SJSA1 (cell line): ENCODE results near the gene AKAP12. TPM values are rescaled to one million over a fixed set of nuclear protein-coding genes. Genes with fewer than 3 reads are reported as not detected.

Source experiments
- DNase-seq, 2 experiments: peaks; one replicate each; pipeline ENCODE4 v3.0.0-alpha.2; 2015 to 2020; ENCODE audit warnings: low spot score in 2 of 2, low read depth in 1 of 2
- H3K27ac ChIP-seq: fragments of 250-450 bp; sonication (Bioruptor Pico); 2 replicates; pipeline ENCODE4 v1.5.1; 2020; ENCODE audit warnings: mild to moderate bottlenecking, moderate library complexity
- H3K27me3 ChIP-seq: fragments of 250-450 bp; sonication (Bioruptor Pico); replicated peaks from 2 replicates; pipeline ENCODE4 v1.5.1; 2020; ENCODE audit warnings: mild to moderate bottlenecking, moderate library complexity
- H3K36me3 ChIP-seq: fragments of 250-450 bp; sonication (Bioruptor Pico); 2 replicates; pipeline ENCODE4 v1.5.1; 2020; ENCODE audit warnings: mild to moderate bottlenecking
- H3K4me1 ChIP-seq: fragments of 250-450 bp; sonication (Bioruptor Pico); replicated peaks from 2 replicates; pipeline ENCODE4 v1.6.1; 2021; ENCODE audit warnings: mild to moderate bottlenecking
- H3K4me3 ChIP-seq: fragments of 250-450 bp; sonication (Bioruptor Pico); 2 replicates; pipeline ENCODE4 v1.5.1; 2020; ENCODE audit warnings: mild to moderate bottlenecking
- H3K9me3 ChIP-seq: fragments of 250-450 bp; sonication (Bioruptor Pico); replicated peaks from 2 replicates; pipeline ENCODE4 v1.5.1; 2020; ENCODE audit warnings: mild to moderate bottlenecking
- total RNA-seq: library from RNA; depleted of rRNA; stranded (reverse); fragments of >200 nt; shearing (Covaris generic); gene quantifications from 2 replicates; pipeline ENCODE4 v1.2.3, GENCODE V29; 2014

AKAP12 gene
- total RNA-seq, 1 experiment from 2014 or later = 5.9 TPM

- no peak for DNase-seq
- H3K4me3 ChIP-seq = no peak overlapping the region
- no peak overlapping the region for H3K27ac ChIP-seq
- no peaks in the 10 kb centered on the region for H3K36me3 ChIP-seq
- no peaks in the 10 kb centered on the region for H3K4me1 ChIP-seq
- H3K27me3 ChIP-seq = no peaks in the 10 kb centered on the region
- H3K9me3 ChIP-seq = no peaks in the 10 kb centered on the region
These were observed 8.5 kb downstream of the AKAP12 start for GRCh38 chr6:151248295-151248694.

DNA sequence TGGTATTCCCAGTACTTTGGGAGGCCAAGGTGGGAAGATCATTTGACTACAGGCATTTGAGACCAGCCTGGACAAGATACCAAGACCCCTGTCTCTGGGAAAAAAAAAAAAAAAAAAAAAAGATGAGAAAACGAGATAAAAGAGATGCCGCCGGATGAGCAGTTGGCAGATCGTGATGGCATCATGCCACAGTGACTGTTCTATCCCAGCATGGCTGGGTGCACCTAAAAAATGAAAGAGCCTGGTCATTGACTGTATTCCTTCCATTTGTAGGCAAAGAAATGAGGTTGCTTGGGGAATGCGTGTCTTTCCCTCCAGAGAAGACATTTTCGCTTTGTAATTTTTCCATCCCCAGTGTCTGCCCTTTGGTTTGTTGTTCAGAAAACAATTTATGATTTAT is 12.9 kb downstream of the AKAP12 start:
- Histone ChIP-seq H3K27me3 (no peaks in the 10 kb centered on the region), H3K27ac (no peak overlapping the region), H3K4me1 (peaks cover 20% of the 10 kb centered on the region), H3K36me3 (no peaks in the 10 kb centered on the region), H3K9me3 (no peaks in the 10 kb centered on the region), H3K4me3 (no peak overlapping the region)
- no peak for DNase-seq

- Histone ChIP-seq H3K36me3 (no peaks in the 10 kb centered on the region), H3K27me3 (no peaks in the 10 kb centered on the region), H3K27ac (peak overlapping the region; percentile 67), H3K4me1 (peaks cover 26% of the 10 kb centered on the region), H3K9me3 (no peaks in the 10 kb centered on the region), H3K4me3 (no peak overlapping the region)
- DNase-seq = peak; percentile 54 to 80
These were observed 14.8 kb downstream of the AKAP12 start for GRCh38 chr6:151254451-151255081.

- Histone ChIP-seq H3K9me3 (no peaks in the 10 kb centered on the region), H3K4me3 (no peak overlapping the region), H3K36me3 (no peaks in the 10 kb centered on the region), H3K27ac (no peak overlapping the region), H3K27me3 (no peaks in the 10 kb centered on the region), H3K4me1 (peaks cover 26% of the 10 kb centered on the region)
- no peak for DNase-seq
These were observed 16.0 kb downstream of the AKAP12 start for GRCh38 chr6:151255811-151256210.

- Histone ChIP-seq H3K4me3 (no peak overlapping the region), H3K4me1 (peaks cover 39% of the 10 kb centered on the region), H3K36me3 (no peaks in the 10 kb centered on the region), H3K27me3 (no peaks in the 10 kb centered on the region), H3K27ac (no peak overlapping the region), H3K9me3 (no peaks in the 10 kb centered on the region)
- DNase-seq = no peak
These were observed 18.2 kb downstream of the AKAP12 start for GRCh38 chr6:151257985-151258445.

DNA sequence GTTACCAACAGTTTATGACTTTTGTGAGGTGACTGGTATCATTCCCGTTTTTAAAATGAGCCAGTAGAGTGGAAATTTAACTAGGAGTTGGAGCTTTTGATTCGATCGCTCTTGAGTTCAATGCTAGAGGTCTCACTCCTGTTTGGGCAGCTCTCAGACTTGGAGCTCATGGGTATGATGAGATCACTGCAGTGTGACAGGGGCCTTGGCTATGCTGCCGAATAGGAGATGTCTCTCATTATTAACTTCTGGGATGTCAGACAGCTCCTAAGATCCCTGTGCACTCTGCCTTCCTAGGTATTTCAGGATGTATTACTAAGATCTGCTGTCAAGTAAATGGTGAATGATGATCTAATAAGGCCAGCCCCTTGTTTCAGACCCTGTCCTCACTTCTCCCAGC is 20.4 kb downstream of the AKAP12 start:
- Histone ChIP-seq H3K36me3 (no peaks in the 10 kb centered on the region), H3K9me3 (no peaks in the 10 kb centered on the region), H3K4me1 (peaks cover 28% of the 10 kb centered on the region), H3K27ac (no peak overlapping the region), H3K27me3 (no peaks in the 10 kb centered on the region), H3K4me3 (no peak overlapping the region)
- DNase-seq = no peak

DNA sequence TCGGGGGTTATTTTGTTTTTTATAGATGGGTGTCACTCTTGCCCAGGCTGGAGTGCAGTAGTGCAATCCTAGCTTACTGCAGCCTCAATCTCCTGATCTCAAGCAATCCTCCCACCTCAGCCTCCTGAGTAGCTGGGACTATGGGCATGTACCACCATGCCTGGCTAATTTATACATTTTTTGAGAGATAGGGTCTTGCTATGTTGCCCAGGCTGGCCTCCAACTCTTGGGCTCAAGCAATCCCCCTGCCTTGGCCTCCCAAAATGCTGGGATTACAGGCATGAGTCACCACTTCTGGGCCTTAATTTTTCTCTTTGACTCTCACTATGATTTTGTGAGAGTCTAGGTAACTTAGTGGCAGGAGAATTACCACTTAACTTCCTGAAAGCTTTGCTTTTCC is 23.3 kb downstream of the AKAP12 start:
- peaks cover 18% of the 10 kb centered on the region for H3K4me1 ChIP-seq
- H3K9me3 ChIP-seq = no peaks in the 10 kb centered on the region
- 0 out of 2 replicates have a peak, but pooled peaks cover 3% of the 10 kb centered on the region for H3K27me3 ChIP-seq
- no peak overlapping the region for H3K4me3 ChIP-seq
- H3K27ac ChIP-seq = no peak overlapping the region
- no peak for DNase-seq
- H3K36me3 ChIP-seq = no peaks in the 10 kb centered on the region

DNA sequence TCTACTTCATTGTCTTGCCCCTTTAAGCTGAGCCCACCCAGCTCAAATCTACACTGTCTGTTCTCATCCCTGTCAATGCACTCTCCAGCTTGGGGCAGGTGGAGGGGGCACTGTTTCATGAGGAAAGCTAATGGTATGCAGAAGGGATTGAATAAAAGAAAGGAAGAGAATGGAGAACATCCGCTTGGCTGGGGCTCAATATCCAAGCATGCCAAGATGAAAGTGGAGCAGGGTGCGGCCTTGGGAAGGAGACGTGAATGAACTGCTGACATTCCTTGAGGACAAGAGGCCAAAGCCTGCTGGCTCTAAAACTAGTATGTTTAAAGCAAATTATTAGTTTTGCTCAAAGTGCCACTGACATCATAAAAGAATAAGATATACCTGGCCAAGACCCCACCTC is 24.2 kb downstream of the AKAP12 start:
- H3K27me3 ChIP-seq = 0 out of 2 replicates have a peak, but pooled peaks cover 3% of the 10 kb centered on the region
- no peak overlapping the region for H3K27ac ChIP-seq
- no peaks in the 10 kb centered on the region for H3K9me3 ChIP-seq
- no peak overlapping the region for H3K4me3 ChIP-seq
- DNase-seq = no peak
- peaks cover 15% of the 10 kb centered on the region for H3K4me1 ChIP-seq
- no peaks in the 10 kb centered on the region for H3K36me3 ChIP-seq

DNA sequence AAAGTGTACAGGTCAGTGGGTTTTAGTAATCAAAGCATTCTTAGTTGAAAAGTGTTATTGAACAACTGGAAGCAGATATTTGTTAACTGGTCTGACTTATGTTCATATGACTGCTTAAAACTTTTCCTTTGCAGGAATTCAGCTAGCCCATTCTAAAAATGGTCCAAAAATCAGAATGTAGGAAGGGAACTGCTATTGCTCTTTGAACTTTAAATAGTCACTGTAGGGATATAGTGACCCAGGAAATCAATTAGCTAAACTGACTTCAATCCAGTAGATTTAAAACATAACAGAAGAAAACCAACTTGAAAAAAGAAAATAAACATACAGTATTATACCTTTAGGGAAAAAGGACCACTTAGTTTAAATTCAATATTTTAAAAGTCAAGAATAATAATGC is 25.5 kb downstream of the AKAP12 start:
- peaks cover 15% of the 10 kb centered on the region for H3K4me1 ChIP-seq
- no peaks in the 10 kb centered on the region for H3K9me3 ChIP-seq
- H3K27ac ChIP-seq = no peak overlapping the region
- no peaks in the 10 kb centered on the region for H3K36me3 ChIP-seq
- H3K27me3 ChIP-seq = 0 out of 2 replicates have a peak, but pooled peaks cover 3% of the 10 kb centered on the region
- DNase-seq = no peak
- no peak overlapping the region for H3K4me3 ChIP-seq

DNA sequence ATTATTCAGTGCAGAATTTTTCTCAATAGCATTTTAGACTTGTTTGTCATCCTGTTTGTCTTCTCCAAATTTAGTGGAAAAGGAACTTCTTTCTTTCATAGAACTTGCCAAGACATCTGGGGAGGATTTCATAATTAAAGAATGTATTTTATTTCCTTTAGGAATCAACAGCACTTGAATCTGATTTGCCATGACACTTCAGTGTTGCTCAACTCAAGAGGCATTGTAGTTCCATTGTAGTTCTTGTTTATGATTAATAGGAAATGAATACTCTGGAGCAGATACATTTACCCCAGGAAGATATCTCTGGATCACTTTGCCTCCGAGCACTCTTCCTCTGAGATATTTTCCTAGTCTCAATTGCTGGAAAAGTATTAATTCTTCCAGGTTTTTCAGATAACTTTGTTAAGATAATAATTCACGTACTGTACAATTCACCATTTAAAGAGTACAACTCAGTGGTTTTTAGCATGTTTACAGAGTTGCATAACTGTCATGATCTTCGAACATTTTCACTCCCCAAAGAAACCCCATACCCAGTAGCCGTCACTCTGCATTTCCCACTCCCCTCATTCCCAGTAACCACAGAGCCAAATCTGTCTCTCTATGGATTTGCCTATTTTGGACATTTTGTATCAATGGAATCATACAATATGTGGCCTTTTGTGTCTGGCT is 29.7 kb downstream of the AKAP12 start:
- Histone ChIP-seq H3K9me3 (no peaks in the 10 kb centered on the region), H3K4me3 (no peak overlapping the region), H3K27ac (no peak overlapping the region), H3K36me3 (no peaks in the 10 kb centered on the region), H3K27me3 (0 out of 2 replicates have a peak, but pooled peaks cover 3% of the 10 kb centered on the region), H3K4me1 (no peaks in the 10 kb centered on the region)
- DNase-seq = no peak

- no peak overlapping the region for H3K27ac ChIP-seq
- no peaks in the 10 kb centered on the region for H3K36me3 ChIP-seq
These were observed 35.4 kb downstream of the AKAP12 start for GRCh38 chr6:151275121-151275520.

GRCh38 chr6:151275566-151275965 is 35.8 kb downstream of the AKAP12 start:
- Histone ChIP-seq H3K4me1 (no peaks in the 10 kb centered on the region), H3K27me3 (no peaks in the 10 kb centered on the region), H3K27ac (no peak overlapping the region), H3K9me3 (no peaks in the 10 kb centered on the region), H3K4me3 (no peak overlapping the region), H3K36me3 (no peaks in the 10 kb centered on the region)
- no peak for DNase-seq

More at GRCh38 chr6:151275121-151275520, 35.4 kb downstream of the AKAP12 start:
- Histone ChIP-seq H3K4me3 (no peak overlapping the region), H3K27me3 (no peaks in the 10 kb centered on the region), H3K9me3 (no peaks in the 10 kb centered on the region), H3K4me1 (no peaks in the 10 kb centered on the region)
- DNase-seq = no peak

- no peak for DNase-seq
- H3K36me3 ChIP-seq = no peaks in the 10 kb centered on the region
- no peaks in the 10 kb centered on the region for H3K9me3 ChIP-seq
- no peaks in the 10 kb centered on the region for H3K27me3 ChIP-seq
- no peak overlapping the region for H3K4me3 ChIP-seq
- H3K4me1 ChIP-seq = no peaks in the 10 kb centered on the region
- H3K27ac ChIP-seq = no peak overlapping the region
These were observed 36.5 kb downstream of the AKAP12 start for GRCh38 chr6:151276112-151276740.

DNA sequence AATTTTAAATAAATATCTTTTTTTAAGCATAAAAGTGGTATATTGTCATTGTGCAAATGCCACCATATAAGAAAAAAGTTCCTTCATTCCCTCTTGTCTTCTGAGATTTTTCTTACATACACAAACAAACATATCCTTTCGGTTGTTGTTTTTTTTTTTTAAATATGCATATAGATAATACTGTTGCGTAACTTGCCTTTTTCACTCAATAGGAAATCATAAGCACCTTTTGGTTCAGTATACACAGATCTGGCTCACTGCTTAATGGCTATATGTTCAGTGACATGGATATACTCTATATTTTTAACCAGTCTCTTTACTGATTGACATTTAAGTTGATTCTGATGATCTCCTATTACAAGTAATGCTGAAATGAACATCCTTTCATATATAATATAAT is 40.1 kb downstream of the AKAP12 start:
- no peak overlapping the region for H3K4me3 ChIP-seq
- no peak overlapping the region for H3K27ac ChIP-seq
- H3K27me3 ChIP-seq = 0 out of 2 replicates have a peak, but pooled peaks cover 4% of the 10 kb centered on the region
- DNase-seq = no peak
- no peaks in the 10 kb centered on the region for H3K9me3 ChIP-seq
- H3K36me3 ChIP-seq = no peaks in the 10 kb centered on the region
- H3K4me1 ChIP-seq = 0 out of 2 replicates have a peak, but pooled peaks cover 3% of the 10 kb centered on the region
